Suprapubic skin (tissue), 3 donors: ENCODE measurements around the gene C16orf92.

Experiments used
- EP300 ChIP-seq: sonication (generic); formaldehyde crosslinking; IDR thresholded peaks from one replicate; pipeline ENCODE4 v1.6.1; 2017; ENCODE audit warnings: antibody characterized with exemption
- POLR2A ChIP-seq, 2 donors: fragments of 450-650 bp; IDR thresholded peaks; one replicate each; pipeline ENCODE4 v1.6.1; 2017; ENCODE audit warnings: antibody characterized with exemption in 2 of 2, mild to moderate bottlenecking in 2 of 2, moderate library complexity in 2 of 2
- TF ChIP-seq, protein P1 (sequence below), 2 donors: fragments of 200-600 bp in 1 of 2; fragments of 450-650 bp in 1 of 2; sonication (generic) in 1 of 2; IDR thresholded peaks; one replicate each; pipeline ENCODE4 v1.5.1; 2016 to 2019; ENCODE audit warnings: antibody characterized with exemption in 2 of 2, mild to moderate bottlenecking in 1 of 2, moderate library complexity in 1 of 2

DNA sequence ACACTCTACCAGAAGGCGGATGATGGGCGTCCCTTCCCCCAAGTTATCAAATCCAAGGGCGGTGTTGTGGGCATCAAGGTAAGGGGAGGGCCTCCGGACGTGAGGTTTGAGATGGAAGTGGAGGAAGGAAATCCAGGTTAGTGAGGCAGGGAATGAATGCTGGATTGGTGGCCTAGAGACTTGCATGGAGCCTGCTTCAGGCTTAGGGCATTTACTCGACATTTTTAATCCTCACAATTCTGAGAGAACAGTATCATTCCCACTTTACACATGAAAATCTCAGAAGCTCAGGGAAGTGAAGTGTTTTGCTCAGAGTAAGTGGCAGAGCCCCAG is 44.6 kb downstream of the C16orf92 start:
- TF ChIP-seq, protein P1, sequence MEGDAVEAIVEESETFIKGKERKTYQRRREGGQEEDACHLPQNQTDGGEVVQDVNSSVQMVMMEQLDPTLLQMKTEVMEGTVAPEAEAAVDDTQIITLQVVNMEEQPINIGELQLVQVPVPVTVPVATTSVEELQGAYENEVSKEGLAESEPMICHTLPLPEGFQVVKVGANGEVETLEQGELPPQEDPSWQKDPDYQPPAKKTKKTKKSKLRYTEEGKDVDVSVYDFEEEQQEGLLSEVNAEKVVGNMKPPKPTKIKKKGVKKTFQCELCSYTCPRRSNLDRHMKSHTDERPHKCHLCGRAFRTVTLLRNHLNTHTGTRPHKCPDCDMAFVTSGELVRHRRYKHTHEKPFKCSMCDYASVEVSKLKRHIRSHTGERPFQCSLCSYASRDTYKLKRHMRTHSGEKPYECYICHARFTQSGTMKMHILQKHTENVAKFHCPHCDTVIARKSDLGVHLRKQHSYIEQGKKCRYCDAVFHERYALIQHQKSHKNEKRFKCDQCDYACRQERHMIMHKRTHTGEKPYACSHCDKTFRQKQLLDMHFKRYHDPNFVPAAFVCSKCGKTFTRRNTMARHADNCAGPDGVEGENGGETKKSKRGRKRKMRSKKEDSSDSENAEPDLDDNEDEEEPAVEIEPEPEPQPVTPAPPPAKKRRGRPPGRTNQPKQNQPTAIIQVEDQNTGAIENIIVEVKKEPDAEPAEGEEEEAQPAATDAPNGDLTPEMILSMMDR (IDR thresholded peaks at IDR 0.05) = no peak
- no peak for TF ChIP-seq EP300
- no peak for TF ChIP-seq POLR2A (IDR thresholded peaks at IDR 0.05)
